ENCODE measurements around the gene NOS3. TPM values are rescaled to one million over a fixed set of nuclear protein-coding genes. Genes with fewer than 3 reads are reported as not detected.

The NOS3 gene
- polyA plus RNA-seq, 3 donors: 0.26 to 0.72 (median 0.39) TPM

GRCh38 chr7:150956395-150957132 lies 34.3 kb upstream of the NOS3 start:
- WGBS (ENCODE audit: insufficient coverage): 93% methylated on average over 6 of the region's 9 CpGs
- H3K4me1 Mint-ChIP-seq: peaks cover 5% of the 10 kb centered on the region
- H3K36me3 ChIP-seq (replicated peaks in 1 of 2; ENCODE audit: control insufficient read depth in 1 of 2, insufficient read depth in 2 of 2, low read length in 2 of 2): no peaks in the 10 kb centered on the region
- no peak overlapping the region for H3K9ac ChIP-seq (ENCODE audit: insufficient read depth, low read length, poor library complexity, severe bottlenecking)
- no peaks in the 10 kb centered on the region for H3K4me1 ChIP-seq (ENCODE audit: control insufficient read depth in 1 of 2, insufficient read depth in 2 of 2, low read length in 2 of 2)
- H3K4me3 Mint-ChIP-seq: peak overlapping the region in 1 of 2 donors; percentile 72
- H3K27me3 Mint-ChIP-seq (ENCODE audit: low read depth in 3 of 3): peaks cover 45 to 69% (median 50%) of the 10 kb centered on the region in 3 donors
- no peak overlapping the region for H3K4me2 ChIP-seq (replicated peaks; ENCODE audit: extremely low read depth, low read length, poor library complexity, severe bottlenecking)
- no peak for DNase-seq
- H3K27me3 ChIP-seq (ENCODE audit: control insufficient read depth in 2 of 2, insufficient read depth in 2 of 2, low read length in 2 of 2): peaks cover 2 to 51% of the 10 kb centered on the region in 2 donors
- no peak overlapping the region for H3K27ac Mint-ChIP-seq
- H3K27ac ChIP-seq (ENCODE audit: low read depth in 1 of 2, low read length in 2 of 2): no peak overlapping the region
- peaks cover 0 to 13% (median 2%) of the 10 kb centered on the region in 7 donors for H3K9me3 Mint-ChIP-seq
- no peak overlapping the region for H2AFZ ChIP-seq (ENCODE audit: insufficient read depth, low read depth, low read length, poor library complexity, severe bottlenecking)
- H4K20me1 ChIP-seq (ENCODE audit: insufficient read depth, low read length): no peaks in the 10 kb centered on the region
- H3K4me3 ChIP-seq (replicated peaks in 1 of 3; ENCODE audit: low read depth in 2 of 3, low read length in 3 of 3): no peak overlapping the region
- peaks cover 0 to 7% of the 10 kb centered on the region in 2 donors for H3K36me3 Mint-ChIP-seq
- no peak for TF ChIP-seq CTCF (IDR thresholded peaks at IDR 0.05)
- no peaks in the 10 kb centered on the region for H3K9me3 ChIP-seq (replicated peaks in 1 of 2; ENCODE audit: control insufficient read depth in 1 of 2, insufficient read depth in 1 of 2, low read length in 2 of 2)
- H3K79me2 ChIP-seq (ENCODE audit: insufficient read depth, low read length): no peaks in the 10 kb centered on the region
- intact Hi-C loops (cut with micrococcal nuclease): no loop called here

GRCh38 chr7:150957133-150958020 lies 33.4 kb upstream of the NOS3 start:
- no peak overlapping the region for H3K4me2 ChIP-seq (replicated peaks; ENCODE audit: extremely low read depth, low read length, poor library complexity, severe bottlenecking)
- H3K9ac ChIP-seq (ENCODE audit: insufficient read depth, low read length, poor library complexity, severe bottlenecking): no peak overlapping the region
- intact Hi-C loops (cut with micrococcal nuclease): no loop called here
- H3K27me3 Mint-ChIP-seq (ENCODE audit: low read depth in 3 of 3): peaks cover 44 to 76% (median 54%) of the 10 kb centered on the region in 3 donors
- no peak for TF ChIP-seq CTCF (IDR thresholded peaks at IDR 0.05)
- H3K4me3 Mint-ChIP-seq: peak overlapping the region in 1 of 2 donors; percentile 80
- no peak for DNase-seq
- no peaks in the 10 kb centered on the region for H3K79me2 ChIP-seq (ENCODE audit: insufficient read depth, low read length)
- H4K20me1 ChIP-seq (ENCODE audit: insufficient read depth, low read length): no peaks in the 10 kb centered on the region
- H3K4me1 Mint-ChIP-seq: peaks cover 6% of the 10 kb centered on the region
- peaks cover 0 to 13% (median 2%) of the 10 kb centered on the region in 7 donors for H3K9me3 Mint-ChIP-seq
- H3K27me3 ChIP-seq (ENCODE audit: control insufficient read depth in 2 of 2, insufficient read depth in 2 of 2, low read length in 2 of 2): peaks cover 2 to 51% of the 10 kb centered on the region in 2 donors
- no peak overlapping the region for H3K27ac ChIP-seq (ENCODE audit: low read depth in 1 of 2, low read length in 2 of 2)
- no peaks in the 10 kb centered on the region for H3K36me3 ChIP-seq (replicated peaks in 1 of 2; ENCODE audit: control insufficient read depth in 1 of 2, insufficient read depth in 2 of 2, low read length in 2 of 2)
- 85% methylated on average over 25 of the region's 26 CpGs for whole genome bisulfite sequencing (ENCODE audit: insufficient coverage)
- H3K4me1 ChIP-seq (ENCODE audit: control insufficient read depth in 1 of 2, insufficient read depth in 2 of 2, low read length in 2 of 2): no peaks in the 10 kb centered on the region
- no peak overlapping the region for H2AFZ ChIP-seq (ENCODE audit: insufficient read depth, low read depth, low read length, poor library complexity, severe bottlenecking)
- H3K4me3 ChIP-seq (replicated peaks in 1 of 3; ENCODE audit: low read depth in 2 of 3, low read length in 3 of 3): no peak overlapping the region
- no peaks in the 10 kb centered on the region for H3K9me3 ChIP-seq (replicated peaks in 1 of 2; ENCODE audit: control insufficient read depth in 1 of 2, insufficient read depth in 1 of 2, low read length in 2 of 2)
- H3K36me3 Mint-ChIP-seq: peaks cover 0 to 7% of the 10 kb centered on the region in 2 donors
- no peak overlapping the region for H3K27ac Mint-ChIP-seq

All from CD14-positive monocyte (primary cell).